Fibroblast of skin of right quadriceps (primary cell): ENCODE results near the gene MAN1A2.
"Not testable (repeated sequence)": the region's sequence is repeated elsewhere in the genome, so short reads cannot be mapped to it uniquely, and the experiment has no call there.

Experiments used
- DNase-seq: peaks from one replicate; pipeline ENCODE4 v3.0.0-alpha.2; 2013

MAN1A2 gene

DNA sequence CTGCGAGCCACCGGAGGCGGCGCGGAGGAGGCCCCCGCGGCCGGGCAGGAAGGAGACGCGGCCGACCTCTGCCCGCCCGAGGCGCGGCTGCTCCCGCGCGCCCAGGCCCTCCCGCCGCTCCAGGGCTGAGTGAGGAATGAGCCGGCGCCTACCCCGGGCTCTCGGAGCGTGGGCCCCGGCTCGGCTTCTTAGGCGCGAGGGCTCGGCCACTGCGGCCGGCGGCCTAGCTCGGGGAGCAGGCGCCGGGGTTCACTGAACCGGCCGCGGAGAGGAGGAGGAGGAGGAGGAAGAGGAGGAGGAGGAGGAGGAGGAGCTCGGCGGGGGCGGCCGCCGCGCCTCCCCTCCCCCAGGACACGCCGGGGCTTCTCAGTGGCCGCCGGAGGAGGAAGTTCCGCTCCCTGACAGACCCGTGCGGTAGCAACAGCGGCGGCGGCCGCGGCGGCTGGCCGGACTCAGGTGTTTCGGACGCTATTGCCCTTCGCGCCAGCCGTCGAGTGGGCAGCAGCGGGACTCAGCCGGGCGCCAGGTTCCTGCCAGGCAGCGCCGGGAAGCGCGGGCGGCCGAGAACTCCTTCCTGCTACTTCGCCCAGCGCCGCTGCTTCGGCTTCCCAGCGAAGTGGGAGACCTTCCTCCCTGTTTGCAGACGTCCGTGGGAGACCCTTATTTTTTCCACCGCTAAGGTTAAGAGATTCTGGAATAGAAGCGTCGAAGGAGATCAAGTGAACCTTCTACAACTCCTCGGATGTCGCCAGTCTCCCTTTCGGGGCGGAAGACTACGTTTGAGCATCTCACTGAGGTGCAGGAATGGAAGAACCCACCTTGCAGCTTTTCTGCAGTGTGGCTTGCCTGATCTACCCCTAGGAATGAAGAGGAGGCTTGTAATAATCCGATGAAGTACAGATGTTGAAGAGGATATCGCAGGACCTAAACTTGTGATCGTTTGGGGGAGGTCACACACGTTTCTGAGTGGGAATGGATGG is at the start of gene MAN1A2:
MAN1A2 (plus strand) TSS at position 404 of the 980 bp plus-strand sequence. CDS start 735 bp downstream, outside the sequence.
- peak; percentile 74 for DNase-seq

GRCh38 chr1:117318011-117318410 is 49.2 kb upstream of the MAN1A2 start:
- no peak for DNase-seq

- DNase-seq = no peak
Measured at GRCh38 chr1:117318426-117318825, 48.8 kb upstream of the MAN1A2 start.

DNA sequence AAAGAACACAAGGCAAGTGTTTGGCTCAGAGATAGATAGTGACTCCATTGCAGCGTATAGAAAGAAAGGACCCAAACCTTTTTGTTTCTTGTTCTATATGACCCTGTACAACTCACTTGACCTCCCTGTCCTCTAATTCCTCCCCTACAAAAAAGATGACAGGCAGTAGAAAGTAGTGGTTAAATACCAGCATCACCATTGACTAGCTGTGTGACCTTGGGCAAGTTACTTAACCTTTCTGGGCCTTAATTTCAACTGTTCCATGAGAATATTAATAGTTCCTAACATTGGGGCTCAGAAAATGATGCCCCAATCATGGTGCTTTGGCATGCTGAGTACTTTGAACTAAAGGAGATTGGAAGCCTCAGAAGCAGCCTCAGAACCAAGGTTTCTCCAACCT is 46.7 kb upstream of the MAN1A2 start:
- DNase-seq = no peak

DNA sequence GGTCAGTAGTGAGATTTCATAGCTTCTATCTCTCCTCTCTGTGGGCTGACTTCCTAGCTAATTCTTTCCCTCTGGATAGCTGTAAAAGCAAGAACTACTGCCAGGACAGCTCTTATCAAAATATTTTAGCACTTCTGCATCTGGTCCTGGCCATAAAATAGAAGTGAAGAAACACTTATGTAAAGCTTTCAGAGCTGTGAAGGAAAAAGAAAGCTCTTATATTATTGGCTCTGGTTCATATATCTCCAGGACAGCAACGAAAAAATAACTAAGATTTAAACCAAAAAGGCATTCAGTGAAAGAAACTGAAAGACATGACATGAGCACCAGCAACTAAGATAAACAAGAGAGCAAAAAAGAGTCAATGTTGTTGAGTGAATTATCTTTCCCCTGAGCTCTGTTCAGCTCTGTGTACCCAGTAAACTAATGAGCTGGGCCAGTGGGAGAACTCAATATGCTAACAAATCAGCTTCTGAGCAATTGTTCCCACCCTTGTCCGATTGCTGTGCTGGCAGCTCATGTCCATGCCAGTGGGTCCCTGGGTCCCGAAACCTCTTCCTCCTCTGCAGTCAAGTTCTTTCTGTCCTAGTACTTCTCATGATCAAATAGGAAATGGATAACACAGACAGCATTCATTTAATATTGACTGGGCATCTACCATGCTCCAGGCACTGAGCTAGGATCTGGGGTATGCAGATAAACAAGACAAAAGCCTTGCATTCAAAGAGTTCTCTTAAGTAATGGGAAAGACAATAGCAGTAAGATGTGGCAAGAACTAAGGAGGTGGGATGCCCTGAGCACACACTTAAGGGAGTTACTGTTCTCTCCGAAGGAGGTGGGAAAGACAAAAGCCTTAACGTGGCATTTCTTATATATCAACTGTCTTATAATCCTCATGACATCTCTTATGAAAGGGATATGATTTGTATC is 45.3 kb upstream of the MAN1A2 start:
- DNase-seq = no peak

GRCh38 chr1:117324357-117324756 is 42.9 kb upstream of the MAN1A2 start:
- no peak for DNase-seq

- DNase-seq = not testable (repeated sequence)
Measured at GRCh38 chr1:117326035-117326434, 41.2 kb upstream of the MAN1A2 start.

DNA sequence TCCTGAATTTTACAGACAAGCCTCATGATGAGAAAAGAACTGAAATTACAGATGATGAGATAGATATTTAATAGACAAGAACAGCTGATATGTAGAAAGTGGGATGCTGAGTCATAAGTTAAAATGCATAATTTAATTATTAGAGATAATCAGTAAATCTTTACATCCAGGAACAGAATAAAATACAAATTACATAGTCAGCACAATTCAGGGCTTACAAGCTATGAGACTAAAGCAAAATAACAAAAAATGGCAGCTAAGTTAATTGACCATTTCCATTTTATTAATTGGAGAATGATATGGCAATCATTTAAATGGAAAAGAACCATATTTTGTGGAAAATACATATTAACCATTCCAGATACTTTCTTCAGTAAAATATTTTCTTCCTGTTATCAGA is 40.2 kb upstream of the MAN1A2 start:
- DNase-seq = no peak

DNA sequence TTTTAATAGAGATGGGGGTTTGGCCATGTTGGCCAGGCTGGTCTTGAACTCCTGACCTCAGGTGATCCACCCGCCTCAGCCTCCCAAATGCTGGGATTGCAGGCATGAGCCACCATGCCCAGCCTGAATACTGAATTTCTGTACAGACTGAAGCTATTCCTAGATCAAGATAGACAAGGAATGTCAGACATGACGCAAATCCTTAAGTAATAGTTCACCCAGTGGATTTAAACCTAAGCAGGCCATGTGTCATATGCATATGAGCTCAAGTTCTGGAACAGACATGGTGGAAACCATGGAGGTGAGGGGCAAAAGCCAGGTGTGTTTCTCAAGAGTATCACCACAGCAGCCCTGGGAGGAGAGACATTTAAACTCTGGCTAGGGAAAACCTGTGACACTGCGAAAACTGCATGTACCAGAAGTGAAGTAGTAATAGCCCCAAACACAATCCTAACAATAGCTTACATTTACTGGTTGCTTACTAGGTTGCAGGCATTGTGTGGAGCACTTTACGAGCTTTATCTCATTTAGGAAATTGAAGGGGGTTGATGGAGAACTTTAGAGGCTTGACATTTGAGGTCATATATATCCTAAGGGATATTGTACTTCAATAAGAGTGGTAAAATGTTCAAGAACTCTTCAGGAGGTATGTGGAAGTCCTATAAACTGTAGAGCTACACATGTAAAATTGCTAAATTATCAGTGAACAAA is 31.7 kb upstream of the MAN1A2 start:
- no peak for DNase-seq

GRCh38 chr1:117336088-117336817 is 31.0 kb upstream of the MAN1A2 start:
- no peak for DNase-seq

DNA sequence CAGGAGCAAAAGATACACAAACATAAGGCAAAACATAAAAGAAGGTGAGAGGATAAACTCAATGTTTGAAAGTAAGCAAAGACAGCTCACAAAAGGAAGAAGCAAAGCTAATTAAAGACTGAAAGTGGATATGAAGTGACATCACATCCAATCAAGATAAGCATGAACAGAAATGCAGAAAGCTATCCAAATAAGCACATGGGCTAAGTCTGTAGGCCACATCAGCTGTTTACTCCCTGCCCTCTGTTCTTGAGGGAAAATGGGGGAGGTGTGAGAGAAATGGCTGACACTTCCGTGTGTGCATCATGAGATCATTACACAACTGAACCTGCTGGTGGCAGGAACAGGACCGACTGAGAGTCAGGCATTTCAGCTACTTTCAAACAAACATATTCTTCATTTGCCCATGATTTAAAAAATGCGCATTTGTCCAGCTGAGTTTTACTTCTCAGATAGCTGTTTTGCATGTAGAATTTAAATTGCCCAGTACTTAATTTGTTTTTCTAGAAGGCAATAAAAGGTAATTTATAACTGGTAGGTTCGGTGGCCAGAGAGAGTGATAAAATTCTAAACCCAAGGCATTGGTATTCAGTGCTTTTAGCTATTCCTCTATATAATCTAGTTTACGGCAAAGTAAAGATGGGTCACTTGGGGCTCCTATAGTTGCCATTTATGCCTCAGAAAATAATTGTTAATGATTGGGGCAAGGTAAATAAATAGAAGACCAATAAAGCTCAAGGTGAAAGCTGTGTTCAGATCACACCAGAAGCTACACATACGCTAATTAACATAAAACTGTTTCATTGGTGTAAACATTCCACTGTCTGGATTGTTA is 27.2 kb upstream of the MAN1A2 start:
- DNase-seq = peak; percentile 40

GRCh38 chr1:117341123-117341522 is 26.1 kb upstream of the MAN1A2 start:
- no peak for DNase-seq

DNA sequence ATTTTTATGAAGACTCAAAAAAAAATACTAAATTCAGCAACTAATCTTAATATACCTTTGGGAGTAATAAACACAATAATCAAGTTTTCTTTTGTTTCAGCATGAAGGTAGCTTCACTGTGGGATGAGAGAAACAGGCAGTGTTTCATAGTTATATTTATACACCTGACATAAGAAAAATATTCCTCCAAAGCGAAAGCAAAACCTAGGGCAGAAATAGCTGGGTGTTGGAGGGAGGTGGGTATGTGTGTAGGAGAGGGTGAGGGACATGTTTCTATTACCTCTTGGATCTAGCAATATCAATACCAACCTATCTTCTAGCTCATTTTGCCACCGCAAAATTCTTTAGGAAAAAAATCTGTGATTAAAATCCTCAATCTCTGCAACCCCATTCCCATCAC is 24.9 kb upstream of the MAN1A2 start:
- no peak for DNase-seq

GRCh38 chr1:117346206-117346928 is 20.9 kb upstream of the MAN1A2 start:
- DNase-seq = peak; percentile 13

DNA sequence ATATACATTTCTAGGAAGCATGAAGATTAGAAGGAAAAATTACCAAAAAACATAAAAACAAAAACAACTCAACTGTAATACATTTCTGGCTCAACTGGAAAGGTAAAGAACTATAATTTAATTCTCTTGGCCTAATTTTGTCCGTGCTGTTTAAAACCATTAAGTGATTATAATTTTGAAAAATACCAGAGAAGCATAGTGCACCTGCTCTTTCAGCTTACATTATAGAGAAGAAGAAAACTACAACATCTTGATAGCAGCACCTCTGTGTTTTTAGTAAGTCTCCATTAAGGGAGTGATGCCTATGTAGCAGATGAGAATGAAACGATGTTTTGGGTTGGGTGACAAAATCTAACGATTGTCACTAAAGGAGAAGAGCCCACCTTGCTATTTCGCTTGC is 19.3 kb upstream of the MAN1A2 start:
- no peak for DNase-seq

GRCh38 chr1:117352695-117353094 is 14.6 kb upstream of the MAN1A2 start:
- DNase-seq = not testable (repeated sequence)

GRCh38 chr1:117357833-117358603 is 9.2 kb upstream of the MAN1A2 start:
- not testable (repeated sequence) for DNase-seq

DNA sequence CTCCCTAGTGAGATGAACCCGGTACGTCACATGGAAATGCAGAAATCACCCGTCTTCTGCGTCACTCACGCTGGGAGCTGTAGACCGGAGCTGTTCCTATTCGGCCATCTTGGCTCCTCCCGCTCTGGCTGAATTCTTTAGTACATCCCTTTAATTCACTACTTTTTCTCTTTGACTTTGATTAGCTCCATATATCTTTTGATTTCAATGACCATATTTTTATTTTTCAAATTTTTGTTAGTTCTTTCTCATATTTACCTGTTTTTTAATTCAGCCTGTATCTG is 8.7 kb upstream of the MAN1A2 start:
- DNase-seq = not testable (repeated sequence)

DNA sequence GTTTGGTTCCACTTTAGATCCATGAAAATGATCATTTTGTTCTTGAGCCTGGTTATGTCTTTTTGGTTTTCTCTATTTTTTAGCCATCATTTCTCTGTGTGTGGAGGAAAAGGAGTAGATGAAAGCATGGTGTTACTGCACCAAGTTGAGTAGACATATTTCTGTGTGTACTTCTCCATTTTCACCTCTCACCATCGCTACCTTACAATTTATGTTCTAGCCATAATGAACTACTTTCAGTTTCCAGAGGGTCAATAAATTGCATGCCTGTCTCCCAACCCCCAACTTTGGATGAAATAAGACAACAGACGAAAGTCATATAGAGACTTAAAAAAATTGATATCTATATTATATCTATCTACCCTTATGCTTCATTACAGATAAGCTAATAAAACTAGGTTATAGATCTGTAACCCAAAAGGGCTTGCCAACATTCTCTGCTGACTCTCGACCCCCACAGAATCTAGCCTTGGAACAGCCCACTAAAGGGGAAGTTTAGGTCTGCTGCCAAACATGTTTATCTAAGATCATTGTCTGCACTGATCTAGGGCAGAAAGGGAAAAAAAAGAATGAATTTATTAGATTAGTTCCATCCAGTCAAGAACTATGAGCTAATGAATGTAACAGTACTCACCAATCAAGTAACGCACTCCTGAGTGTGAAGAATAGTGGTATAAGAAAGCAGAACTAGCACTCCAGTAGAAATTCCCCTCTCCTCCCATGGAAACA is 7.5 kb upstream of the MAN1A2 start:
- DNase-seq = no peak
